Activated B cell treated with CpG ODN at 0.5 μM for 24 hours (primary cell): ENCODE measurements around the gene RTF2. TPM values are rescaled to one million over a fixed set of nuclear protein-coding genes. Genes with fewer than 3 reads are reported as not detected.
A peak's percentile ranks its signal among the peaks of the same experiment; 100 is the strongest.

ENCODE experiments used
- ATAC-seq: fragments of 200-7000 bp; cut with Tn5 transposase; one replicate; pipeline ENCODE4 v1.10.0; 2021; ENCODE audit warnings: low read depth, mild to moderate bottlenecking, moderate library complexity
- CTCF ChIA-PET: fragments of 350-600 bp; sonication (Branson Sonifier 250); formaldehyde crosslinking; loops from one replicate; lab custom pipeline; 2021; ENCODE audit warnings: antibody characterized with exemption; lab: Charles Lee
- POLR2A ChIA-PET: fragments of 350-600 bp; sonication (Branson Sonifier 250); formaldehyde crosslinking; loops from one replicate; lab custom pipeline; 2021; ENCODE audit warnings: antibody characterized with exemption; lab: Charles Lee
- DNase-seq: peaks from one replicate; pipeline ENCODE4 v3.0.0; 2022
- H3K27ac Mint-ChIP-seq: one replicate; pipeline ENCODE4 v1.8.0; 2020; ENCODE audit warnings: mixed read lengths
- H3K27me3 Mint-ChIP-seq: one replicate; pipeline ENCODE4 v1.8.0; 2021; ENCODE audit warnings: mixed read lengths
- H3K36me3 Mint-ChIP-seq: one replicate; pipeline ENCODE4 v1.8.0; 2021; ENCODE audit warnings: low read depth, mixed read lengths
- H3K4me1 Mint-ChIP-seq: one replicate; pipeline ENCODE4 v1.8.0; 2021; ENCODE audit warnings: mixed read lengths
- H3K4me3 Mint-ChIP-seq: one replicate; pipeline ENCODE4 v1.8.0; 2020; ENCODE audit warnings: mild to moderate bottlenecking, mixed read lengths
- H3K9me3 Mint-ChIP-seq: one replicate; pipeline ENCODE4 v1.8.0; 2020; ENCODE audit warnings: mixed read lengths
- intact Hi-C: fragments of 100-400 bp; cut with micrococcal nuclease; formaldehyde crosslinking; loops from one replicate; pipeline ENCODE4 v1.15.1; 2024
- total RNA-seq: library from RNA; stranded (reverse); gene quantifications from 2 replicates; pipeline ENCODE4 v1.2.3, GENCODE V29; 2022
- TF ChIP-seq, protein P1 (sequence below): fragments of 200-600 bp; IDR thresholded peaks from one replicate; pipeline ENCODE4 v1.8.0; 2022; ENCODE audit warnings: antibody characterized with exemption, mild to moderate bottlenecking

RTF2 gene, protein sequence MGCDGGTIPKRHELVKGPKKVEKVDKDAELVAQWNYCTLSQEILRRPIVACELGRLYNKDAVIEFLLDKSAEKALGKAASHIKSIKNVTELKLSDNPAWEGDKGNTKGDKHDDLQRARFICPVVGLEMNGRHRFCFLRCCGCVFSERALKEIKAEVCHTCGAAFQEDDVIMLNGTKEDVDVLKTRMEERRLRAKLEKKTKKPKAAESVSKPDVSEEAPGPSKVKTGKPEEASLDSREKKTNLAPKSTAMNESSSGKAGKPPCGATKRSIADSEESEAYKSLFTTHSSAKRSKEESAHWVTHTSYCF
- 81.0 and 81.1 TPM in 2 replicates for total RNA-seq

GRCh38 chr20:56468316-56469076 is at the start of gene RTF2:
RTF2 (plus strand) TSS chr20:56468627; CDS start chr20:56468698, 71 bp downstream.
- intact Hi-C loops, result loop anchor here (1.0 to 10.0 kb wide), 11 partner anchors 15 to 1986 kb away; partner anchors contain the start of genes AURKA, CSTF1, FAM210B and RAB22A
- no peaks in the 10 kb centered on the region for H3K9me3 Mint-ChIP-seq
- ChIA-PET POLR2A (interaction anchor here (0.6 to 1.7 kb wide), 3 partner anchors 34 to 1921 kb away, joined by 4 to 13 read pairs (median 6); partner anchors contain the start of genes AURKA, CSTF1 and VAPB), CTCF (interaction anchor here (0.9 to 1.0 kb wide), 2 partner anchors 11 to 77 kb away, joined by 3 read pairs; partner anchors contain the start of gene AURKA)
- TF ChIP-seq, protein P1, sequence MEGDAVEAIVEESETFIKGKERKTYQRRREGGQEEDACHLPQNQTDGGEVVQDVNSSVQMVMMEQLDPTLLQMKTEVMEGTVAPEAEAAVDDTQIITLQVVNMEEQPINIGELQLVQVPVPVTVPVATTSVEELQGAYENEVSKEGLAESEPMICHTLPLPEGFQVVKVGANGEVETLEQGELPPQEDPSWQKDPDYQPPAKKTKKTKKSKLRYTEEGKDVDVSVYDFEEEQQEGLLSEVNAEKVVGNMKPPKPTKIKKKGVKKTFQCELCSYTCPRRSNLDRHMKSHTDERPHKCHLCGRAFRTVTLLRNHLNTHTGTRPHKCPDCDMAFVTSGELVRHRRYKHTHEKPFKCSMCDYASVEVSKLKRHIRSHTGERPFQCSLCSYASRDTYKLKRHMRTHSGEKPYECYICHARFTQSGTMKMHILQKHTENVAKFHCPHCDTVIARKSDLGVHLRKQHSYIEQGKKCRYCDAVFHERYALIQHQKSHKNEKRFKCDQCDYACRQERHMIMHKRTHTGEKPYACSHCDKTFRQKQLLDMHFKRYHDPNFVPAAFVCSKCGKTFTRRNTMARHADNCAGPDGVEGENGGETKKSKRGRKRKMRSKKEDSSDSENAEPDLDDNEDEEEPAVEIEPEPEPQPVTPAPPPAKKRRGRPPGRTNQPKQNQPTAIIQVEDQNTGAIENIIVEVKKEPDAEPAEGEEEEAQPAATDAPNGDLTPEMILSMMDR, result no peak
- H3K27ac Mint-ChIP-seq, result peak within 1 kb of the TSS; percentile 99
- H3K36me3 Mint-ChIP-seq, result peaks cover 25% of the 10 kb centered on the region
- H3K27me3 Mint-ChIP-seq, result no peaks in the 10 kb centered on the region
- H3K4me3 Mint-ChIP-seq, result peak within 1 kb of the TSS; percentile 100
- DNase-seq, result peak; percentile 99
- ATAC-seq, result peak; percentile 93
- peaks cover 44% of the 10 kb centered on the region for H3K4me1 Mint-ChIP-seq

- Mint-ChIP-seq H3K27me3 (no peaks in the 10 kb centered on the region), H3K4me3 (no peak overlapping the region), H3K36me3 (peaks cover 3% of the 10 kb centered on the region), H3K9me3 (no peaks in the 10 kb centered on the region), H3K27ac (no peak overlapping the region), H3K4me1 (peaks cover 7% of the 10 kb centered on the region)
- no peak for ATAC-seq
- no peak for DNase-seq
- TF ChIP-seq, protein P1, result no peak
- intact Hi-C loops, result no loop called here
- ChIA-PET POLR2A (no interaction called here), CTCF (interaction anchor here (1.2 kb wide), 1 partner anchor 25 kb away, joined by 3 read pairs; no protein-coding TSS in a partner anchor)
Measured at GRCh38 chr20:56420028-56420427, 48.4 kb upstream of the RTF2 start.

DNA sequence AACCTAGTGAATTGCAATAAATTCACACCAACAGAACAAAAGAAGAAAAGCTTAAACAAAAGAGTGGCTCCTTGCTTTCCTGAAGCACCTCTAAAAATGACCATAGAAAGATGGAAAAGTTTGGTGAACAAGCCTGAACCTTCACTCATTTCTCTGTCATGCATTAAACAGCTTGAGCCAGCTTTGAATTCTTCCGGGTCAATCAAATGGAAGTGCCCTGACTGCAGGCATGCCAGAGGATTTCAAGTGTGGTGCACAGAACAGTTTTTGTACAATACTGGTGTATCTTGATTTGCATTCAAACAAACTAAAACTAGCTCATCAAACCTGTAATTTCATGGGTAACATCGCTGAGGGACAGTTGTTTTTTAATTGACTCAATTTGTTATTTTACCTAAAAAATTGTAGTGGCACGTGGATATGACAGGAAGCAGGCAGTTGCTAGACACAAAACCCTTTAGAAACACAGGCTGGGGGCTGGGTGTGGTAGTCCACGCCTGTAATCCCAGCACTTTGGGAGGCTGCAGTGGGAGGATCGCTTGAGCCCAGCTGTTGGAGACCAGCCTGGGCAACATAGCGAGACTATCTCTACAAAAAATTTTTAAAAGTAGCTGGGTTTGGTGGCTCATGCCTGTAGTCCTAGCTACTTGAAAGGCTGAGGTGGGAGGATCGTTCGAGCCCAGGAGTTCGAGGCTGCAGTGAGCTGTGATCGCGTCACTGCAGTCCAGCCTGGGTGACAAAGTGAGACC is 47.3 kb upstream of the RTF2 start:
- intact Hi-C loops, result no loop called here
- ChIA-PET CTCF (interaction anchor here (1.2 kb wide), 1 partner anchor 26 kb away, joined by 3 read pairs; no protein-coding TSS in a partner anchor), POLR2A (no interaction called here)
- no peaks in the 10 kb centered on the region for H3K27me3 Mint-ChIP-seq
- ATAC-seq (no peak), DNase-seq (no peak)
- H3K36me3 Mint-ChIP-seq, result peaks cover 3% of the 10 kb centered on the region
- H3K27ac Mint-ChIP-seq, result no peak overlapping the region
- H3K4me3 Mint-ChIP-seq, result no peak overlapping the region
- peaks cover 7% of the 10 kb centered on the region for H3K4me1 Mint-ChIP-seq
- TF ChIP-seq, protein P1, result no peak
- H3K9me3 Mint-ChIP-seq, result no peaks in the 10 kb centered on the region

DNA sequence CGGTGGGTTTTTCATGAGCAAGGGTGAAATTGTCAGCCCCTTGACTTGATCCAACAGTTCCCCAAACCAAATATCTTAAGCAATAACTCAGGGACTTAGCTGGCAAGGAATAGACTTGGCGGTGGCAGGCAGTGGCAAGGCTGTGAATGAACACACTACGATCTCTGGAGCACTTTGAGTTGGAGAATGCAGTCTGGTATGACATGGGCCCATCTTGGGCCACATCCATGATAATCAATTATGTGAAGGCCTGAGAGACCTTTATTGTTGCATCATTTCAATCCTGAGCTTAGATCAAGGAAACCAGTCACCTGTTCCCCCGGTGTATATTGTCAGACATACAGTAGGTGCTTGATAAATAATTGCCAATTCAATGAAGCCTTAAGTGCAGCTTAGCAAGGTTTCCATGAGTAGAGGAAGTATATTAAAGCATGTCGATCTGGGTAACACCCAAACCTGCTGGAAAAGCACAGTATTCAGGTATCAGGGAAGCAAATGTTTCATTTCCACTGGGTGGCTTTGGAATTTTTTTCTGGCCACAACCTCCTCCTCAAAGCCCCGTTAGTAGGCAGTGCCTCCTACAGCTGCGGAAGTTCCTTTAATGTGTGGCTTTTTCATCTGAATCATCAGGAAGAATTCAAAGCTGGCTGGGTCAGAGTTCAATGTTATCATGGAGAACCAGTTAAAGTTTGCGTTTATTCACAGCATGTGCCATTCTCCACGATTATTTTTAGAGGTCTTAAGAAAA is 46.2 kb upstream of the RTF2 start:
- ATAC-seq (no peak), DNase-seq (no peak)
- no peaks in the 10 kb centered on the region for H3K27me3 Mint-ChIP-seq
- H3K4me1 Mint-ChIP-seq, result peaks cover 7% of the 10 kb centered on the region
- H3K9me3 Mint-ChIP-seq, result no peaks in the 10 kb centered on the region
- no peak overlapping the region for H3K4me3 Mint-ChIP-seq
- peaks cover 1% of the 10 kb centered on the region for H3K36me3 Mint-ChIP-seq
- POLR2A ChIA-PET, result no interaction called here
- no peak overlapping the region for H3K27ac Mint-ChIP-seq
- TF ChIP-seq, protein P1, result no peak
- intact Hi-C loops, result no loop called here
- CTCF ChIA-PET, result no interaction called here
